Smooth muscle cell of the brain vasculature (primary cell): ENCODE measurements around the gene CNR1.

ENCODE experiments used
- DNase-seq: peaks from one replicate; pipeline ENCODE4 v3.0.0-alpha.2; 2012; ENCODE audit warnings: low read depth, low spot score

Gene CNR1

GRCh38 chr6:88143421-88144157 lies 22.6 kb downstream of the CNR1 start:
- DNase-seq = no peak

GRCh38 chr6:88142297-88142668 lies 23.9 kb downstream of the CNR1 start:
- DNase-seq = no peak

- DNase-seq = no peak
These were observed 24.4 kb downstream of the CNR1 start for GRCh38 chr6:88141561-88142296.

- DNase-seq = no peak
These were observed 28.2 kb downstream of the CNR1 start for GRCh38 chr6:88137915-88138314.

- no peak for DNase-seq
These were observed 30.5 kb downstream of the CNR1 start for GRCh38 chr6:88135578-88136114.

GRCh38 chr6:88134575-88134974 lies 31.6 kb downstream of the CNR1 start:
- DNase-seq = no peak

GRCh38 chr6:88133718-88134117 lies 32.4 kb downstream of the CNR1 start:
- DNase-seq = no peak

- DNase-seq = no peak
These were observed 41.1 kb downstream of the CNR1 start for GRCh38 chr6:88124925-88125557.

- no peak for DNase-seq
These were observed 45.5 kb downstream of the CNR1 start for GRCh38 chr6:88120635-88121034.

GRCh38 chr6:88119769-88120168 lies 46.4 kb downstream of the CNR1 start:
- DNase-seq = no peak

- no peak for DNase-seq
These were observed 49.9 kb downstream of the CNR1 start for GRCh38 chr6:88116276-88116675.

GRCh38 chr6:88115307-88115706 lies 50.8 kb downstream of the CNR1 start:
- no peak for DNase-seq

- no peak for DNase-seq
These were observed 51.3 kb downstream of the CNR1 start for GRCh38 chr6:88114838-88115237.

GRCh38 chr6:88111991-88112390 lies 54.2 kb downstream of the CNR1 start:
- DNase-seq = no peak

- DNase-seq = no peak
These were observed 58.9 kb downstream of the CNR1 start for GRCh38 chr6:88107241-88107640.

GRCh38 chr6:88105741-88106340 lies 60.3 kb downstream of the CNR1 start:
- no peak for DNase-seq
